HG03460 (cell line): ENCODE data around the gene RBM17.
"Not testable (repeated sequence)": the region's sequence is repeated elsewhere in the genome, so short reads cannot be mapped to it uniquely, and the experiment has no call there.

Experiments used
- ATAC-seq: cut with Tn5 transposase; IDR thresholded peaks from one replicate; pipeline ENCODE4 v1.9.1; 2021; ENCODE audit not compliant: unreplicated experiment

RBM17 gene

GRCh38 chr10:6109444-6109775, 20.6 kb downstream of the RBM17 start:
- ATAC-seq, result no peak

- no peak for ATAC-seq
Measured at GRCh38 chr10:6110136-6110535, 21.3 kb downstream of the RBM17 start.

GRCh38 chr10:6112893-6113292, 24.1 kb downstream of the RBM17 start:
- ATAC-seq, result no peak

- ATAC-seq, result no peak
Measured at GRCh38 chr10:6114299-6114698, 25.5 kb downstream of the RBM17 start.

GRCh38 chr10:6114805-6115341, 26.0 kb downstream of the RBM17 start:
- no peak for ATAC-seq

- ATAC-seq, result no peak
Measured at GRCh38 chr10:6115411-6115810, 26.6 kb downstream of the RBM17 start.

GRCh38 chr10:6115824-6116350, 27.1 kb downstream of the RBM17 start:
- ATAC-seq, result no peak

GRCh38 chr10:6116806-6117205, 28.0 kb downstream of the RBM17 start:
- no peak for ATAC-seq

GRCh38 chr10:6117711-6118110, 28.9 kb downstream of the RBM17 start:
- ATAC-seq, result no peak

GRCh38 chr10:6119423-6119822, 30.6 kb downstream of the RBM17 start:
- ATAC-seq, result no peak

- no peak for ATAC-seq
Measured at GRCh38 chr10:6119962-6120361, 31.1 kb downstream of the RBM17 start.

- no peak for ATAC-seq
Measured at GRCh38 chr10:6120691-6121090, 31.9 kb downstream of the RBM17 start.

- no peak for ATAC-seq
Measured at GRCh38 chr10:6121146-6121545, 32.3 kb downstream of the RBM17 start.

- no peak for ATAC-seq
Measured at GRCh38 chr10:6123532-6123931, 34.7 kb downstream of the RBM17 start.

GRCh38 chr10:6124666-6125065, 35.8 kb downstream of the RBM17 start:
- ATAC-seq, result no peak

GRCh38 chr10:6127461-6127860, 38.6 kb downstream of the RBM17 start:
- not testable (repeated sequence) for ATAC-seq

- ATAC-seq, result no peak
Measured at GRCh38 chr10:6128087-6128486, 39.3 kb downstream of the RBM17 start.

GRCh38 chr10:6128591-6129251, 39.9 kb downstream of the RBM17 start:
- no peak for ATAC-seq

- no peak for ATAC-seq
Measured at GRCh38 chr10:6130848-6131470, 42.1 kb downstream of the RBM17 start.

GRCh38 chr10:6133331-6134098, 44.7 kb downstream of the RBM17 start:
- no peak for ATAC-seq

GRCh38 chr10:6134099-6134823, 45.4 kb downstream of the RBM17 start:
- ATAC-seq, result no peak
